PC-3 (cell line): ENCODE data around the gene GRIN3B. TPM values are rescaled to one million over a fixed set of nuclear protein-coding genes. Genes with fewer than 3 reads are reported as not detected.

Source experiments
- ATAC-seq: fragments of 200-7000 bp; cut with Tn5 transposase; 2 replicates; pipeline ENCODE4 v1.9.1; 2020; ENCODE audit warnings: mild to moderate bottlenecking, moderate library complexity
- BruUV-seq: library from RNA; stranded (reverse); fragments of 400-500 nt; replicated peaks from 2 replicates; lab custom pipeline; 2021; lab: Mats Ljungman, UMichigan
- CTCF ChIA-PET: fragments of 300-600 bp; sonication (Branson Sonifier 250); formaldehyde crosslinking; loops from one replicate; lab custom pipeline; 2022; ENCODE audit warnings: antibody characterized with exemption; lab: Charles Lee
- POLR2A ChIA-PET: fragments of 300-600 bp; sonication (Branson Sonifier 250); formaldehyde crosslinking; loops from one replicate; lab custom pipeline; 2022; ENCODE audit warnings: antibody characterized with exemption; ENCODE audit not compliant: unreplicated experiment; lab: Charles Lee
- DNase-seq: peaks from one replicate; pipeline ENCODE4 v3.0.0-alpha.2; 2015
- H2AFZ ChIP-seq: fragments of 300-600 bp; sonication (generic); 2 replicates; pipeline ENCODE4 v1.6.0; 2016; ENCODE audit warnings: antibody characterized with exemption, low read length
- H3F3A ChIP-seq: fragments of 300-600 bp; sonication (generic); one replicate; pipeline ENCODE4 v1.6.0; 2017; ENCODE audit warnings: antibody characterized with exemption, low read length, control low read depth, mild to moderate bottlenecking; ENCODE audit not compliant: unreplicated experiment
- H3K27ac ChIP-seq: fragments of 300-600 bp; sonication (generic); 2 replicates; pipeline ENCODE4 v1.5.1; 2016; ENCODE audit warnings: mild to moderate bottlenecking, low read length
- H3K27me3 ChIP-seq: fragments of 300-600 bp; sonication (generic); 2 replicates; pipeline ENCODE4 v1.6.1; 2016; ENCODE audit warnings: low read length, mixed read lengths
- H3K36me3 ChIP-seq: fragments of 300-600 bp; sonication (generic); 2 replicates; pipeline ENCODE4 v1.6.1; 2016; ENCODE audit warnings: low read depth, mixed run types, low read length, mixed read lengths
- H3K4me1 ChIP-seq: fragments of 300-600 bp; sonication (generic); 2 replicates; pipeline ENCODE4 v1.5.1; 2016; ENCODE audit warnings: low read length; ENCODE audit not compliant: insufficient read depth
- H3K4me2 ChIP-seq: fragments of 300-600 bp; sonication (generic); 2 replicates; pipeline ENCODE4 v1.6.0; 2016; ENCODE audit warnings: low read length
- H3K4me3 ChIP-seq: fragments of 300-600 bp; sonication (generic); 2 replicates; pipeline ENCODE4 v1.5.1; 2016; ENCODE audit warnings: mild to moderate bottlenecking, low read length, mixed read lengths
- H3K79me2 ChIP-seq: fragments of 300-600 bp; sonication (generic); 2 replicates; pipeline ENCODE4 v1.6.1; 2017; ENCODE audit warnings: low read length, mixed read lengths
- H3K9ac ChIP-seq: fragments of 300-600 bp; sonication (generic); 2 replicates; pipeline ENCODE4 v1.6.0; 2016; ENCODE audit warnings: mild to moderate bottlenecking, low read length
- H3K9me2 ChIP-seq: fragments of 300-600 bp; sonication (generic); replicated peaks from 2 replicates; pipeline ENCODE4 v1.6.1; 2016; ENCODE audit warnings: mixed run types, low read length, mixed read lengths
- H3K9me3 ChIP-seq: fragments of 300-600 bp; sonication (generic); 2 replicates; pipeline ENCODE4 v1.6.1; 2016; ENCODE audit warnings: low read length, mixed read lengths
- H4K20me1 ChIP-seq: fragments of 300-600 bp; sonication (generic); 2 replicates; pipeline ENCODE4 v1.6.1; 2016; ENCODE audit warnings: low read length, mixed read lengths
- CTCF ChIP-seq: fragments of 300-600 bp; sonication (generic); conservative IDR thresholded peaks from 2 replicates; pipeline ENCODE4 v1.5.1; 2017; ENCODE audit warnings: antibody characterized with exemption, low read depth, mild to moderate bottlenecking, low read length
- EZH2 ChIP-seq: fragments of 300-600 bp; sonication (generic); IDR thresholded peaks from one replicate; pipeline ENCODE4 v1.6.1; 2017; ENCODE audit warnings: antibody characterized with exemption, mild to moderate bottlenecking, low read length; ENCODE audit not compliant: unreplicated experiment
- EZH2phosphoT487 ChIP-seq: fragments of 300-600 bp; sonication (generic); IDR thresholded peaks from 2 replicates; pipeline ENCODE4 v1.6.1; 2018; ENCODE audit warnings: mild to moderate bottlenecking, antibody characterized with exemption, low read length, borderline replicate concordance
- intact Hi-C: fragments of 100-400 bp; cut with micrococcal nuclease; formaldehyde crosslinking; loops from 2 replicates; pipeline ENCODE4 v1.9.0; 2023
- total RNA-seq: library from RNA; depleted of rRNA; stranded (reverse); fragments of >200 nt; gene quantifications from 2 replicates; pipeline ENCODE4 v1.2.3, GENCODE V29; 2014

Gene GRIN3B
- total RNA-seq, 1 experiment from 2014 or later = 0.69 TPM

GRCh38 chr19:952680-953444, 47.4 kb upstream of the GRIN3B start:
- peaks cover 6% of the 10 kb centered on the region for H3K4me1 ChIP-seq
- H3K9me3 ChIP-seq = no peaks in the 10 kb centered on the region
- H3K79me2 ChIP-seq = no peaks in the 10 kb centered on the region
- CTCF ChIA-PET = no interaction called here
- H3K4me2 ChIP-seq = peak overlapping the region; percentile 88
- no peaks in the 10 kb centered on the region for H4K20me1 ChIP-seq
- H3F3A ChIP-seq = no peaks in the 10 kb centered on the region
- POLR2A ChIA-PET = no interaction called here
- intact Hi-C loops = no loop called here
- no peak overlapping the region for H3K27ac ChIP-seq
- no peaks in the 10 kb centered on the region for H3K27me3 ChIP-seq
- peak; percentile 58 for DNase-seq
- peak overlapping the region; percentile 22; the same call in 1 of the 2 replicates for H3K9ac ChIP-seq
- no peaks in the 10 kb centered on the region for H3K9me2 ChIP-seq
- TF ChIP-seq EZH2phosphoT487 (no peak), CTCF (no peak), EZH2 (no peak)
- ATAC-seq = no peak
- H3K36me3 ChIP-seq = no peaks in the 10 kb centered on the region
- no peak overlapping the region for H2AFZ ChIP-seq
- BruUV-seq = no TSS peak
- H3K4me3 ChIP-seq = peak overlapping the region; percentile 58

GRCh38 chr19:953445-954271, 46.6 kb upstream of the GRIN3B start:
- intact Hi-C loops = no loop called here
- peak overlapping the region; percentile 88 for H3K4me2 ChIP-seq
- no peaks in the 10 kb centered on the region for H3F3A ChIP-seq
- peak overlapping the region; percentile 58 for H3K4me3 ChIP-seq
- H4K20me1 ChIP-seq = no peaks in the 10 kb centered on the region
- H3K9ac ChIP-seq = no peak overlapping the region
- H3K9me2 ChIP-seq = no peaks in the 10 kb centered on the region
- H3K36me3 ChIP-seq = no peaks in the 10 kb centered on the region
- no peaks in the 10 kb centered on the region for H3K9me3 ChIP-seq
- ChIA-PET POLR2A (no interaction called here), CTCF (no interaction called here)
- no peak overlapping the region for H3K27ac ChIP-seq
- no peaks in the 10 kb centered on the region for H3K27me3 ChIP-seq
- TF ChIP-seq CTCF = no peak
- TF ChIP-seq EZH2phosphoT487 = no peak
- TF ChIP-seq EZH2 = no peak
- ATAC-seq = no peak
- no peak overlapping the region for H2AFZ ChIP-seq
- H3K4me1 ChIP-seq = peaks cover 7% of the 10 kb centered on the region
- BruUV-seq = no TSS peak
- H3K79me2 ChIP-seq = no peaks in the 10 kb centered on the region
- DNase-seq = no peak
